ENCODE measurements around the gene HMGN4.
A peak's percentile ranks its signal among the peaks of the same experiment; 100 is the strongest.
"Not testable (repeated sequence)": the region's sequence is repeated elsewhere in the genome, so short reads cannot be mapped to it uniquely, and the experiment has no call there.

HMGN4 gene

DNA sequence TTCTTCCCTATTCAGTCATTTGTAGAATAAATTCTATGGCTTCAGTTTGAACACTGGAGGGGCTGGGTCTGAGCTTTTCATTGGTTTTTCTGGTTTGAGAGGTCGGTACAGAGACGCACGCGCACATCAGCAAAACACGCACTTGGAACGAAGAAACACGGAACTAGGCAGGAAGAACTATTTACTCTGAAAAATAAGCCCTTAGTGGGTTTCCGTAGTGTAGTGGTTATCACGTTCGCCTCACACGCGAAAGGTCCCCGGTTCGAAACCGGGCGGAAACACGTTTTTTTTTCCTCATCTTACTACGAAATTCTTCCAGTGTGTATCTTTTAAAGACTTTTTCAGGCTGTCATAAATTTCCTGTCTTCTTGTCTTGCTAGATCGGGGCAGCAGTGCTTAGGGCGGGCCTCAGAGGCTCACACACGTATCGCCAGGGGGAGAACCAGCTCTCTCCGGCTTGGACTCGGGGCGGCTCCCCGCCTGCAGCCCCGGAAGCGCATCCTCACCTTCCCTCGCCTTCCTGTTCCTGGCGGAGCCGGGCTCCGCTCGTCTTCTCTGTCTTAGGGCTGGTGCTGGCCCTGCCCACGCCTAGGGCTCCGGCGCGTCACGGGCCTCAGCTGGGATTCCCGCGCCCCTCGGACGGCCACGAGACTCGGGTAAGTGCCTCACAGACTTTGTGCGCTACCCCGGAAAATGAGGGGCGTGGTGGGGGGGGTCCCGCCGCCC is at the start of gene HMGN4:
HMGN4 (plus strand) TSS at position 521 of the 726 bp plus-strand sequence. CDS start 6,841 bp downstream, outside the sequence.
- DNase-seq = peak; percentile 83

DNA sequence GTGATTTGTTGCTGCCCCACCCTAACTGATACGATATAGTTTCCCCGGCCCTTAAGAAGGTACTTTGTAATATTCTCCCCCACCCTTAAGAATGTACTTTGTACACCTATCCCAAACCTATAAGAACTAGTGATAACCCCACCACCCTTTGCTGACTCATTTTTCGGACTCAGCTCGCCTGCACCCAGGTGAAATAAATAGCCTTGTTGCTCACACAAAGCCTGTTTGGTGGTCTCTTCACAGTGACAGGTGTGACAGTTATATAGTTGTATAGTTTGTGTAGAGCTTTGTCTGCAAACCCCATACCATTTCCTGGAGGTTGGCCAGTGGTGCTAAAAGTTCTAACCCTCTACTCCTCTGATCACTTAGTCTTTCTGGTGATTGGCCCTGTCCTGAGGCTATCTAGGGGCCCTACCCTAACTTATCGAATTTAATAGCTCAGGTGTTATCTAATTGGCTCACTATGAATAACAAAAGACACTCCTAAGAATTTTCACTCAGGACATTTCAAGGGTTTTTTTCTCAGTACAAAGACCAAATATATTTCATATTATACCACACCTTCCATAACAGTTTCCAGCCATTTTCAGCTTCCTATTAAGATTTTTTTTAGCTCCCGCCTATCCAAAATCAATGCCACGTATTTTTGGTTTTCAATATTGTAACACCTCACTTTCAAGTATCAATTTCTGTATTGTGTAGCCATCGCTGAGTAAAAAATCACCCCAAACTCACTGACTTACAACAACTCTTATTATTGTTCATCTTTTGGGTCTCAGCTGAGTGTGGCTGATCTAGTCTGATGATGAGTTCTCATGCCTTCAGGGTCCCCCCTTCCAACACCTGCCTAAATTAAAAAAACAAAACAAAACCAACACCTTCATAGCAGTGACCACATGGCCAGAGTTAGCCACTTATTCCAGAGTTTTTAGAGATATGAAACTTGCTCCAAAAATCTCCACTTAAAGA is 47.9 kb upstream of the HMGN4 start:
- DNase-seq = no peak

DNA sequence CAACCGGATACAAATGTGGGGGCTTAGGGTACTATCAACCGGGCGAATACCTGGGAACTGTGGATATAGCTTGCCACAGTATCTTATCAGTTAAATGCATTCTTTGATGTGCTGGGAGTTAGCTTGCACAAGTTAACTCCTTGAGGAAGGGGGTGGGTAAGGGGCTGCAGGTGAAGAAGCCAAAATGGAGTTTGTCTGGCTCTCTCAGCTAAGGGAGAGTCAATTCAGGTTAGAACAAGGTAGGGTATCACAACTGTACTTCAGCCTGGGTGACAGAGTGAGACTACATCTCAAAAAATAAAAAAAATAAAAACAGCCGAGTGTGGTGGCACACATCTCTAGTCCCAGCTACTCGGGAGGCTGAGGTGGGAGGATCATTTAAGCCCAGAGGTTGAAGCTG is 46.6 kb upstream of the HMGN4 start:
- DNase-seq = no peak

DNA sequence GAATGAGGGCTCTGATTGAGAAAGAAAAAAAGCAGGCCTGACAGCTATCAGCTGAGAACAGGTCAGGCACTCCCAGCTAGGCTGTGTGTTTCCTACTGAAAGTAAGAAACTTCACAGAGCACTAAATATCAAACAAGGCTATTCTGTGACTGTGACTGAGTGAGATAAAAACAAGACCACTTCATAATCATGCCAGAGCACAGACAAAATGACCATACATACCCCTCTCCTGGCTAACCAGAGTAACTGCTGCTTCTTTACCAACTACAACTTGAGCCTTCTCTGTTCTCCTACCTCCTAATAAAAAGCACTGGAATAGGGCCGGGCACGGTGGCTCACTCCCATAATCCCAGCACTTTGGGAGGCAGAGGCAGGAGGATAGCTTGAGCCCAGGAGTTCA is 44.9 kb upstream of the HMGN4 start:
- DNase-seq = no peak

DNA sequence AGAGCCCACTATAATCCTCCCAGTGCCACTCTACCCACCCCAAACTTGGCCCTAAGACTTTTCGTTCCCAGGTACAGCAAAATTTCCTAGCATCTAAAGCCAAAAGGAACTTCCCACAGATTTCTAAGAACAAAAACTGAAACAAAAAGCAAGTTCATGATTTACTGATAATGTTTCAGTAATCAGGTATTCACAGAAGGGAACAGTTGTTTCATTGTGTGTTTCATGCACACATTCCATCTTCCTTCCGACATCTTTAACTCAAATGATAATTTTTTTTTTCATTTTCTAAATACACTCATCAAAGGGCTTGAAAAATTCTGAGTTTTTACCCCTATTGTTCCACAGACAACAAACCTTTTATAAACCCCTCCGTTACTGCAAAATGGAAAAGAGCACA is 44.0 kb upstream of the HMGN4 start:
- no peak for DNase-seq

- DNase-seq = no peak
These were observed 42.9 kb upstream of the HMGN4 start for GRCh38 chr6:26495281-26495680.

- DNase-seq = no peak
These were observed 40.6 kb upstream of the HMGN4 start for GRCh38 chr6:26497610-26498009.

DNA sequence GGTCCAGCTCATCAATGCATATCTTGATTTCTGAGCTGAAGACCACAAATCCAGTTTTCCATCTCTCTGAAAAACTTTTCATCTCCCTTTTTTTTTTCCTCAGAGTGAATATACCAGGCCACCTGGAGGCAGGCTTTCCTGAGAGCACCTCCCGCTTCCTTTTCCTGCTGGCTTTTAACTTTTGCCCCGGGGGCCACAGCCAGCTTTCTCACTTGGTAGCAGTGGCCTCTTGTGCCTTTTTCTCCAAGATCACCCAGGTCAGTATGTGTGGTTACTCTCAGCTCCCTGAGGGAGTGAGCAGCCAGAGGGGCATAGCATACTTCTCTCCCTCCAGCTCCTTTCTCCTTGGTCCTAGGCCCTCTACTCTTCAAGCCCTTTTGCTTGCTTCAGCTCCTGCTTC is 38.1 kb upstream of the HMGN4 start, which contains the start of gene BTN1A1:
BTN1A1 (plus strand) TSS at position 202 of the 400 bp plus-strand sequence. CDS start 984 bp downstream, outside the sequence.
- no peak for DNase-seq

GRCh38 chr6:26501482-26501986 is 36.6 kb upstream of the HMGN4 start:
- DNase-seq = no peak

GRCh38 chr6:26502165-26502564 is 36.0 kb upstream of the HMGN4 start:
- DNase-seq = no peak

DNA sequence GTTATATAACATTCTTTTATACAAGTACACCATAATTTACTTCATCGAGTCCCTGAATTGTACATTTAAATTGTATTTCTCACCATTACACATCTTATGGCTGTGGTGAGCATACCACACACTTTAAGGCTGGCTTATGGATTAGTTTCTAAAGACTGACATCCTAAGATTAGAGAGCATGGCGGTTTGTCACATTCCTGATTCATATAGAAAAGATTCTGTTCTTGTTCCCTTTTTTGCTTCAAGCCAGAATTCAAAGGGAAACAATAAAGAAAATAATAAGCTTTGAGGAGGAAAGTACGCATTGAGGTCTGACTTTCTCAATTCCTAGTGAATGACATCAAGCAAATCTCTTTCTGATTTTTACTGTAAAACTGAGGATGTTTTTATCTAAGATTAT is 35.5 kb upstream of the HMGN4 start:
- DNase-seq = no peak

DNA sequence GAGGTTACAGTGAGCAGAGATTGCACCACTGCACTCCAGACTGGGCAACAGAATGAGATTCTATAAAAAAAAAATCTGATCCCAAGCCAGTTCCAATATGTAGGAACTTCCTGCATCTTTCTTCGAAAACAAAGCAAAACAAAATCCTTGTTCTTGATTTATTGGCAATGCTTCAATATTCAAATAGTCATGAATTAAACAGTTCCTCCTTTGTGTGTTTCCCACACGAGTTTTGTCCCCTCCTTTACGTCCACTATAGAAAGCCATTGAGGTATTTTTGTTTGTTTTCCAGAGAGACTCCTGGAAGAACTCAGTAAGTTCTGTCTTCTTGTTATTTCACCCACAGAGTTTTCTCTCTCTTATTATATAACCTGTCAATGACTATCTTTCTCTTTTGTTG is 30.5 kb upstream of the HMGN4 start:
- DNase-seq = no peak

GRCh38 chr6:26511033-26511432 is 27.1 kb upstream of the HMGN4 start:
- DNase-seq = not testable (repeated sequence)

GRCh38 chr6:26514984-26515383 is 23.2 kb upstream of the HMGN4 start:
- no peak for DNase-seq

DNA sequence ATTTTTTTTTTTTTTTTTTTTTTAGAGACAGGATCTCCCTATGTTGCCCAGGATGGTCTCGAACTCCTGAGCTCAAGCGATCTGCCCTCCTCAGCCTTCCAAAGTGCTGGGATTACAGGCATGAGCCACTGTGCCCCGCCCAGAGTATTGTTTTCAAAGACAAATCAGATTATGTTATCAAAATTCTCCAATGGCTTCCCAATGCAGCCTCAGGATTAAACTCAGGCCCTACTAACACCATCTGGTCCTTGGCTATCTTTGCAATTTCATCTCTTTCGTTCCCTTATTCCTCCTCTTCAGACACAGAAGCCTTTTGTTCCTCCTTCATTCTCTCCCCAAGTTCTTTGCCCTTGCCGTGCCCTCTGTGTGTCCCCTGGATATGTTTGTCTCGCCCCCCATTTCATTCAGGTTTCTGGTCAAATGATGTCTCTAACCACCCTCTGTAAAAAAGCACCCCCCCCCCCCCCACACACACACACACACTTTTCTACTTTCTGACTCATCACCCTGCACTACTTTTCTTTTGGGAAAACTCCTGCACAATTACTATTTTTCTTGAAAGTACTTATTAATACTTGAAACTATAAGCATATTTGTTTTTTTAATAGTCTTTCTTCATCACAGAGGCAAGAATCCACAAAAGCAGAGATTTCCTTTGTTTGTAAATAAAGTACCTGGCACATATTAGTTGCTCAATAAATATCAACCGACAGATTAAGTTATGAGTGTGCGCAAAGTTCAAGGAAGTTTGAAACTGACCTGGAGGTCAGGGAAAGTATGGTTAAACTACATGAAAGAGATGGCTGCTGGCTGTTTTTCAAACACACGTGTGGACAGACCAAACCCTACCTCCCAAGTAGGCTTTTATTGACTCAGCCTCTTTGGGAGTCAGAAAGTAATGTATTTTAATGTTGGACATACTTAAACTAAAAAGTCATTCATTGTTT is 21.4 kb upstream of the HMGN4 start:
- DNase-seq = no peak

DNA sequence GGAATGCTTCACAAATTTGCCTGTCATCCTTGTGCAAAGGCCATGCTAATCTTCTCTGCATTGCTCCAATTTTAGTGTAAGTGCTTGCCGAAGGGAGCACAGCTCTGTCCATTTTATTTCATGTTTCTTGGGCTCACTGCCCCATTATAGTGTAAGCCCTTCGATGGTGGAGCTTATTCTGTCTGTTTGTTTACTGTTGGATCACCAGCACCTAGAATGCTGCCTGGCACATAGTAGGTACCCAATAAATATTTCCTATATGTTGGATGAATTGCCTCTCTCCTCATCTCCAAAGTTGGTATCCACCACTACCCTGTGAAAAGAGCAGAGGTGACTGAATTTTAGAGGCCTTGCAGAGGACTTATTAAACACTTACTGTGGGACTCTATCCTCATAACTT is 18.8 kb upstream of the HMGN4 start:
- DNase-seq = no peak

DNA sequence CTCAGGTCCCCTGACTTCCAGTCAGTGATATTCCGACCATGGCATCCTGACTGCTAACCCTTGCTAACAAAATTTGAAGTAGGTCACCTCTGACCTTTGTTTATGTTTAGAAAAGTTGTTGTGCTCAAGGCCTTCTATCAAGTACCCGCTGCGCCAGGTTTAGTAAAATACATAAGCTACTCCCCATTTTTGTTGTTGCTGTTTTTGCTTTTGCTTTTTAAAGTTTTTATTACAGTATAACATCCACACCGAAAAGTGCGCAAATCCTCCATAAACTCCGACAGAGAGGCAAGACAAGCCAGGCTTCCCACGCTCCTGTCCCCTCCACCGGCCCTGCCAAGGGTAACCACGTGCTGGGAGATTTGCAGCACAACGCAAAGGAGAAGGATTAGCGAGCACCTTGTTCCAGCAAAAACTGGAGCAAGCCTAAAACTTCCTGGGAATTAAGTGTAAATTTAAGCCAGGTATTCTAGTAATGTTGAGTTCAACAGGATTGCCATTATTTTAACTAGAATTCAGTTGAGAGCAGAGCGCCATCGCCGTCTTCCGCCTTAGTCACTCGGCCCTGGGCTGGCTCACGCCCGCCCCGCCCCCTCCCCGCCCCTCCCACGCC is 17.8 kb upstream of the HMGN4 start:
- peak; percentile 25 for DNase-seq

- DNase-seq = peak; percentile 84
These were observed 17.1 kb upstream of the HMGN4 start for GRCh38 chr6:26520850-26521599.

DNA sequence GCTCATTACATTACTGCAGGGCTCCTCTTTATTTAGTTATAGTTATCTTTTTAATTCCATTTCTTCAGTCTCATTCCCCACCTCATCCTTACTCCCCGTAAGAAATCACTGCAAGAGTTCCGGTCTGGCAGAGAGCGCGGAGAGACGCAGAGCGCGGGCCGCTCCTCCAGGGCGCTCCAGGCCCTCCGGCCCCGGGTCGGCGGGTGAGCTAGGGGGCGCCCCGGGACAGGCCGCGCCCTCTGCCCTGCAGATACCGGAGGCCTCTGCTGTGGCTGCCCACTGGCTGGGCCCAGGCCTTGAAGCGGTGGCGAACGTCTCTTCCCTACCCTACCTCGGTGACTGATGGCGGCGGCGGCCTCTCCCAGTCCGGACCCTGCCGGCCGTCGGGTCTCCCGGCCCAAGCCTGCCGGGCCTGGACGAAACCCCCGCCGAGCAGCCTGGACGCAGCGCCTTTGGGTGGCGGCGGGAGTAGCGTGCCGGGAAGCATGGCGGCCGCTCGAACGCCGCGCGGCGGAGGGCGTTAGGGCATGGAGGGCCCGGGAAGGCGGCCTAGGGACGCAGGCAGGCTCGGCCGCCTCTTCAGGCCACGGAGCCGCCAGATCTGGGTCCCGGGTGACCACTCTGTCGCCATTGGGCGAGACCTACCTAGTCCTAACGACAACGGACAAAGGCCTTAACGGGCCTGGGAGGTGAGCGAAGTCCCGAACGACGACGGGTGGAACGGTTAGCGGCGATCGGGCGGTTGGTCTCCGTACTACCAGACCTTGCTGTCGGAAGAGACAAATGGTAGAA is 16.4 kb upstream of the HMGN4 start:
- DNase-seq = no peak

- DNase-seq = not testable (repeated sequence)
These were observed 15.5 kb upstream of the HMGN4 start for GRCh38 chr6:26522486-26523228.
